Measurements from ENCODE around the gene PAOX.

PAOX gene

DNA sequence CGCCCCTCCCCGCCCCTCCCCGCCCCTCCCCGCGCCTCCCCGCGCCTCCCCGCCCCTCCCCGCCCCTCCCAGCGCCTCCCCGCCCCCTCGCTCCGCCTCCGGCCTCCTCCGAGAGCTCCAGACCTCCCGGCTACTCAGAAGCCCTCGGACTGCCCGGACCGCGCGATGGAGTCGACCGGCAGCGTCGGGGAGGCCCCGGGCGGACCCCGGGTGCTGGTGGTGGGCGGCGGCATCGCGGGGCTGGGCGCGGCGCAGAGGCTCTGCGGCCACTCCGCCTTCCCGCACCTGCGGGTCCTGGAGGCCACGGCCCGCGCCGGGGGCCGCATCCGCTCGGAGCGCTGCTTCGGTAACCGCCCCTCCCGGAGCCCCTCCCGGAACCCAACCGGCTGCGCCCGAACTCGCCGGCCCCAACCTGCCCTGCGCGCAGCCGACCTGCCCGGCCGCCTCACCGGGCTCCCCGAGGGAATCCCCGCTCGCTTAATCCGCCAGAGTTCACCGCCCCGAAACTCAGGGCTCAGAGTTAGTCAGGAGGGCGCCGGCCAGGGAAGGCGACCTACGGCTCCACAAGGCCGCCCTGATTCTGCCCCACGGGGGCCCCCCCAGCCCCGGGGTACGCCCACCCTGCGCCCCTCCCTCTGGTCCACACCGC lies at the start of gene PAOX:
Gene PAOX (plus strand): TSS at position 111 of the 649 bp plus-strand sequence. CDS start 55 bp downstream, at position 166.
- peak; percentile 23 for DNase-seq

GRCh38 chr10:133329491-133330202 lies 49.4 kb upstream of the PAOX start:
- peak; percentile 75 for DNase-seq

- DNase-seq: no peak
These were observed 45.9 kb upstream of the PAOX start for GRCh38 chr10:133332936-133333699.

GRCh38 chr10:133334503-133335245 lies 44.4 kb upstream of the PAOX start:
- no peak for DNase-seq

DNA sequence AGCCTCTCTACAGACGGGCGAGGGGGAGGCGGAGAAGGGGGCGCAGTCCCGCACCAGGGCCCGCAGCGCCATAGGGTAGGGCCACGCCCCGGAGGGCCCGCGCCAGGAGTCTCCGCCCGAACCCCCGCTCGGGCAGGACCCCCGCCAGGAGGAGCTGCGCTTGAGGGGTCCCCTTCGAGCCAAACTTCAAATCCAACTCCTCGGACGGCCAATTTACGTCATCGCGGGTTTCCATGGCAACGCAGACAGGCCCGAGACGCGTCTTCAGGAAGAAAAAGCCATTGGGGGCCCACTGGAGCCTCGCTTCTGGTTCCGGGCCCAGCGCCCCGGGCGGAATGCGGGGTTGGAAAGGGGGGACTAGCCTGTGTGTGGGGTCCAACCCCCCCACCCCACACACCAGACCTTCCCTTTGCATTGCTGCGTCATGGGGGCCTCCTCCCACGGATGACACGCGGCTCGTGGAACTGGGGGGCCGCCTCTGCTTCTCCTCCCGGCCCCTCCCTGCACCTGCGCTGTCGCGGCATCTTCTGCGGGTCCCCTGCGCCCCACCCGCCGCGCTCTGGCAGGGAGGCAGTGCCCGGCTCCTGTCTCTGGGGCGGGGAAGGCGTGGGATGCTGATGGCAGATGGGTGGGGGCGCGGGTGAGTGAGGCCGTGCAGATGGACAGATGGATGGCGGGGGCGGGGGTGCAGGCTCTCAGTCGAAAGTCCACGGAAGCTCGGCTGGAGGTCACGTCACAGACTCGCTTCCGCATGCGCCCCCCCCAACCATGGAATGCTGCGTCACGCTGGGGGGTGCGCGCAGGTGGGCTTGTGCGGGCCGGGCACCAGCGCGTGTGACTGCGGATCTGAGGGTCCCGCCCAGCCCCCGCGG lies 43.6 kb upstream of the PAOX start:
- no peak for DNase-seq

GRCh38 chr10:133336118-133336576 lies 42.9 kb upstream of the PAOX start:
- DNase-seq: no peak

DNA sequence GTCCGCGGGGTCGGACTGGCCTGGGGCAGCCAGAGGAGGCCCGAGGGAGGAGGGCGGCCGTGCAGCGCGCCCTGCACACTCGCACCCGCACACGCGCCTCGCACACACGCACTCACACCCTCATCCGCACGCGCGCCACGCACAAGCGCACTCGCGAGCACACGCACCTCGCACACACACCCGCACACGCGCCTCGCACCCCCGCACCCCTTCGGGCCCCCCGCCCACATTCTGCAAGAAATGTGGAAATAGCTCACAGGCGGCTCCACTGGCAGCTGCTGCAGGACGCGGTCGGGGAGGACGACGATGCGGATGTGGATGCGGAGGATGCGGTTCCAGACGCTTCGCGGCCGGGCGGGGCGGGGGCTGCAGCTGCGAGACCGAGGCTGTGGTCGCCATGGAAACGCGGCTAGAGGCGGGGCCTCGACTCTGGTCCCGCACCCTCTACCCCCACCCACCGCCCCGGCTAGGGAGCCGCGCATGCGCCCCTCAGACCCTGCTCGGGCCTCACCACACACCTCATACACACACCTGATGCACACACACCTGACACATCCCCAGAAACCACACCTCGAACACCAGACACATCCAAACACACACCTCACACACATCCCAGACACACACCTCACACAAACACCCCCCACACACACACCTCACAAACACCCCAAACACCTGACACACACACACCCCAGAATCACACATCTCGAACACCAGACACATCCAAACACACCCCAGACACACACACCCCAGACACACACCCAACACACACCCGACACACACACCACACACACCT lies 42.3 kb upstream of the PAOX start, which contains the start of gene CALY:
Gene CALY (minus strand): TSS at position 320 of the 793 bp plus-strand sequence. CDS start 7,907 bp downstream, outside the sequence.
- DNase-seq: peak; percentile 9

DNA sequence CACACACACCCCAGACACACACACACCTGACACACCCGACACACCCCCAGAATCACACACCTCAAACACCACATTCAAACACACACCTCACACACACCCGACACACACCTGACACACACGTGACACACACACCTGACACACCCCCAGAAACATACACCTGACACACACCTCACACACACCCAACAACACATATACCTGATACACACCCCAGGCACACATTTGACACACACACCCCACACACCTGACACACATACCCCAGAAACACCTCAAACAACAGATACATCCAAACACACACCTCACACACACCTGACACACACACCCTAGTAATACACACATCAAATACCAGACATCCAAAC lies 41.7 kb upstream of the PAOX start:
- no peak for DNase-seq

GRCh38 chr10:133338080-133339071 lies 40.7 kb upstream of the PAOX start:
- no peak for DNase-seq

- DNase-seq: no peak
These were observed 39.2 kb upstream of the PAOX start for GRCh38 chr10:133339708-133340380.

DNA sequence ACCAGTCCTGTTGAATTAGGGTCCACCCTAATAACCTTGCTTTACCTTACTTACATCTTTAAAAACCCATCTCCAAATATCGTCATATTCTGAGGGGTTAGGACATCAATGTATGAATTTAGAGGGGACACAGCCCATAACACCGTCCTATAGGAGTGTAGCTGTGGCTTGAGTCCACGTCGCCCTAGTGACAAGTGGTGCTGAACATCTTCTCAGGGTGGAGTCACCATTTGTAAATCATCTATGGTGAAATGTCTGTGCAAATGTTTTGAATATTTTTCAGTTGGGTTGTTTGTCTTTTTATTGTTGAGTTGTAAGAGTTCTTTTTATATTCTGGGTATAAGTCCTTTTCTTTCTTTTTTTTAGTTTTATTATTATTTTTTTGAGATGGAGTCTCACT lies 37.1 kb upstream of the PAOX start:
- DNase-seq: no peak

- DNase-seq: no peak
These were observed 36.1 kb upstream of the PAOX start for GRCh38 chr10:133342942-133343341.

GRCh38 chr10:133343558-133343957 lies 35.5 kb upstream of the PAOX start:
- DNase-seq: no peak

GRCh38 chr10:133344236-133344635 lies 34.8 kb upstream of the PAOX start:
- DNase-seq: no peak

GRCh38 chr10:133346413-133346812 lies 32.6 kb upstream of the PAOX start:
- DNase-seq: no peak

GRCh38 chr10:133347710-133348517 lies 31.1 kb upstream of the PAOX start:
- no peak for DNase-seq

GRCh38 chr10:133349160-133349568 lies 29.9 kb upstream of the PAOX start:
- DNase-seq: no peak

DNA sequence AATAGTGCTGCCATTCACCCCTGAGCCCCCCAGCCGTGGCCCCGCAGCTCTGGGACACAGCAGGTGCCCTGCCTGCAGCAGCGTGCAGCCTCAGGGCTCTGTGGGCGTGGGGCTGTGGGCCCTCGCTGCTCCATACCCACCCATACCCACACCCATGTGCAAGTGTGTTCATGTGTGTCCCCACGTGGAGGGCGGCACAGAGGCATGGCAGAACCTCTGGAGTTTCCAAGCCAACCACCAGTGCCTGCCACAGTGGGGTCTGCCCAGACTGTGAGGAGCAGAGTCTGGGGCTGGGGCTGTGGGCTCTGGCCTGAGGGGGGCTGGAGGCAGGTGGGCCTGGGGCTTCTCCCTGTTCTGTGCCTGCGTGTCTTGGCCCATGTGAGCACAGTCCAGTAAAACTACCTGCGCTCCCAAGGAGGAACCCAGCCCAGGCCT lies 29.5 kb upstream of the PAOX start:
- DNase-seq: no peak

Data from RPMI8226 (cell line).